GM12878 (cell line): Measurements from ENCODE around the gene SLCO2B1. TPM values are rescaled to one million over a fixed set of nuclear protein-coding genes. Genes with fewer than 3 reads are reported as not detected.

Experiments used
- ATAC-seq: fragments of 200-7000 bp; cut with Tn5 transposase; 3 replicates; pipeline ENCODE4 v1.9.1; 2020; ENCODE audit warnings: mild to moderate bottlenecking, moderate library complexity
- BruUV-seq: library from RNA; stranded (reverse); fragments of 400-500 nt; replicated peaks from 2 replicates; lab custom pipeline; 2021; lab: Mats Ljungman, UMichigan
- CTCF ChIA-PET: fragments of 300-600 bp; sonication (Branson Sonifier 250); formaldehyde crosslinking; extraction: SDS; loops from one replicate; lab custom pipeline; 2021; ENCODE audit warnings: inconsistent platforms; lab: Yijun Ruan, JAX
- POLR2A ChIA-PET: fragments of 350-600 bp; formaldehyde crosslinking; extraction: SDS; loops from one replicate; lab custom pipeline; 2021; ENCODE audit warnings: inconsistent platforms; lab: Charles Lee
- RAD21 ChIA-PET: fragments of 300-600 bp; sonication (Branson Sonifier 250); formaldehyde crosslinking; loops from one replicate; lab custom pipeline; 2023; ENCODE audit warnings: antibody characterized with exemption; ENCODE audit not compliant: unreplicated experiment; lab: Charles Lee
- SMC1A ChIA-PET: fragments of 300-600 bp; sonication (Branson Sonifier 250); formaldehyde crosslinking; loops from one replicate; lab custom pipeline; 2023; ENCODE audit not compliant: unreplicated experiment, uncharacterized antibody; lab: Charles Lee
- DNase-seq: peaks from one replicate; pipeline ENCODE4 v3.0.0-alpha.2; 2011; ENCODE audit warnings: low read depth, low spot score
- FAIRE-seq: peaks from 3 replicates; lab custom pipeline; 2011; peaks lifted over from hg19 to GRCh38; lab: Jason Lieb, UNC
- H2AFZ ChIP-seq: 2 replicates; pipeline ENCODE4 v1.6.0; 2011; ENCODE audit warnings: low read depth, low read length, control low read depth; ENCODE audit not compliant: control insufficient read depth
- H3K27ac ChIP-seq: 2 replicates; pipeline ENCODE4 v1.5.1; 2011; ENCODE audit warnings: control low read depth; ENCODE audit not compliant: control insufficient read depth, insufficient read depth
- H3K27me3 ChIP-seq, 2 experiments: replicated peaks in 1 of 2; 2 replicates each; pipeline versions ENCODE4 v1.6.0 to v1.6.1; 2011; ENCODE audit warnings: low read length in 1 of 2; ENCODE audit not compliant: control insufficient read depth in 2 of 2, insufficient read depth in 2 of 2
- H3K36me3 ChIP-seq, 2 experiments: 2 replicates each; pipeline ENCODE4 v1.5.1; 2011; ENCODE audit warnings: low read length in 1 of 2; ENCODE audit not compliant: control insufficient read depth in 2 of 2, insufficient read depth in 2 of 2
- H3K4me1 ChIP-seq: 2 replicates; pipeline ENCODE4 v1.6.1; 2011; ENCODE audit warnings: mild to moderate bottlenecking, low read length, moderate library complexity, mixed read lengths; ENCODE audit not compliant: control insufficient read depth, insufficient read depth
- H3K4me2 ChIP-seq: 2 replicates; pipeline ENCODE4 v1.6.0; 2011; ENCODE audit warnings: control low read depth; ENCODE audit not compliant: control insufficient read depth, insufficient read depth
- H3K4me3 ChIP-seq: fragments of 200-600 bp; sonication (generic); 2 replicates; pipeline ENCODE4 v1.5.1; 2016
- H3K79me2 ChIP-seq: 2 replicates; pipeline ENCODE4 v1.6.0; 2011; ENCODE audit warnings: low read length; ENCODE audit not compliant: control insufficient read depth, insufficient read depth
- H3K9ac ChIP-seq: 2 replicates; pipeline ENCODE4 v1.8.0; 2011; ENCODE audit warnings: low read length, control low read depth, mixed read lengths; ENCODE audit not compliant: control insufficient read depth, insufficient read depth
- H3K9me3 ChIP-seq: replicated peaks from 3 replicates; pipeline ENCODE4 v1.5.1; 2011; ENCODE audit warnings: mild to moderate bottlenecking, low read length; ENCODE audit not compliant: control insufficient read depth, insufficient read depth
- H4K20me1 ChIP-seq: 2 replicates; pipeline ENCODE4 v1.6.0; 2011; ENCODE audit not compliant: control insufficient read depth, insufficient read depth
- HDGF ChIP-seq: fragments of 450-650 bp; IDR thresholded peaks from 2 replicates; pipeline ENCODE4 v1.6.1; 2016; ENCODE audit warnings: antibody characterized with exemption
- KLF5 ChIP-seq: fragments of 450-650 bp; IDR thresholded peaks from 2 replicates; pipeline ENCODE4 v1.6.1; 2014; ENCODE audit warnings: mild to moderate bottlenecking; ENCODE audit not compliant: partially characterized antibody
- MEF2B ChIP-seq: fragments of 450-650 bp; IDR thresholded peaks from 2 replicates; pipeline ENCODE4 v1.6.1; 2018; ENCODE audit warnings: mild to moderate bottlenecking, moderate library complexity; ENCODE audit not compliant: partially characterized antibody, poor library complexity, severe bottlenecking
- NR2C2 ChIP-seq: IDR thresholded peaks from 2 replicates; pipeline ENCODE4 v1.6.1; 2011; ENCODE audit warnings: borderline replicate concordance, low read depth; ENCODE audit not compliant: control insufficient read depth, insufficient read length
- PBX3 ChIP-seq: IDR thresholded peaks from 2 replicates; pipeline ENCODE4 v1.6.1; 2011; ENCODE audit warnings: mild to moderate bottlenecking, low read depth, low read length, moderate library complexity; ENCODE audit not compliant: insufficient replicate concordance
- RAD21 ChIP-seq: IDR thresholded peaks from 2 replicates; pipeline ENCODE4 v1.6.1; 2011; ENCODE audit warnings: mild to moderate bottlenecking, low read depth, low read length, moderate library complexity; ENCODE audit not compliant: insufficient read depth
- RBBP5 ChIP-seq: fragments of 200-600 bp; sonication (generic); conservative IDR thresholded peaks from 2 replicates; pipeline ENCODE4 v1.6.1; 2016
- RUNX3 ChIP-seq: IDR thresholded peaks from 2 replicates; pipeline ENCODE4 v1.6.1; 2012; ENCODE audit warnings: low read length, inconsistent platforms
- SREBF2 ChIP-seq: IDR thresholded peaks from 2 replicates; pipeline ENCODE4 v1.6.1; 2012; ENCODE audit warnings: mild to moderate bottlenecking, low read length
- STAT3 ChIP-seq: IDR thresholded peaks from 2 replicates; pipeline ENCODE4 v1.6.1; 2011; ENCODE audit warnings: low read depth, low read length, improper control_type of control experiment
- ZNF384 ChIP-seq: IDR thresholded peaks from 2 replicates; pipeline ENCODE4 v1.6.1; 2012; ENCODE audit warnings: low read depth, mild to moderate bottlenecking, low read length, improper control_type of control experiment, borderline replicate concordance
- WGBS: methylation state at CpG from one replicate; pipeline ENCODE4 v1.1.6; 2016; ENCODE audit warnings: low lambda C conversion rate; ENCODE audit not compliant: insufficient replicate concordance, insufficient coverage; ENCODE audit errors: missing lambda C conversion rate; 5-methylcytosine and 5-hydroxymethylcytosine counted together
- in situ Hi-C: fragments of 300-500 bp; cut with MboI; formaldehyde crosslinking; loops from 9 replicates; pipeline ENCODE4 v1.14.3; 2018; ENCODE audit warnings: mixed read lengths
- intact Hi-C: fragments of 100-400 bp; cut with micrococcal nuclease; formaldehyde crosslinking; loops from one replicate; pipeline ENCODE4 v1.14.2; 2022; ENCODE audit not compliant: unreplicated experiment
- polyA plus RNA-seq, 11 experiments: library from polyadenylated mRNA; depleted of rRNA in 4 of 11; unstranded in 6 of 11; stranded (reverse) in 5 of 11; fragments of >200 nt; fragmentation: Nextera tagmentation in 4 of 11; fragmentation: Illumina TruSeq in 1 of 11; extraction: Ambion mirVana in 4 of 11; extraction: Trizol in 1 of 11; gene quantifications; 1 replicate in 1 of 11; 2 replicates in 10 of 11; pipeline versions ENCODE4 v1.2.1 to v1.2.3, GENCODE V29; 2011 to 2016; ENCODE audit warnings: inconsistent platforms in 2 of 11, missing spikeins in 2 of 11, low read depth in 1 of 11
- total RNA-seq, 4 experiments: library from RNA; depleted of rRNA in 3 of 4; stranded (reverse); fragments of >200 nt in 3 of 4; fragmentation: Illumina TruSeq in 1 of 4; extraction: Trizol in 1 of 4; gene quantifications; 2 replicates each; pipeline versions ENCODE4 v1.2.1 to v1.2.3, GENCODE V29; 2013 to 2021

SLCO2B1 gene
- total and polyA plus RNA-seq, 10 of the 15 experiments (the other 5 are each of a cell fraction or from before 2014, with no cell fraction given): 0.05 to 3.5 (median 0.93) TPM; not detected in 2

GRCh38 chr11:75158696-75159150, 7.8 kb downstream of the SLCO2B1 start:
- Histone ChIP-seq H3K27me3 (no peaks in the 10 kb centered on the region; a peak in 1 of 4 replicates), H3K79me2 (no peaks in the 10 kb centered on the region), H4K20me1 (no peaks in the 10 kb centered on the region), H3K9ac (no peak overlapping the region), H3K4me2 (no peak overlapping the region), H3K4me3 (no peak overlapping the region), H2AFZ (no peak overlapping the region), H3K9me3 (no peaks in the 10 kb centered on the region; the same call in 2 of the 3 replicates), H3K36me3 (no peaks in the 10 kb centered on the region), H3K27ac (no peak overlapping the region), H3K4me1 (no peaks in the 10 kb centered on the region)
- ATAC-seq (no peak), DNase-seq (no peak), FAIRE-seq (no peak)
- in situ Hi-C loops (no loop called here), intact Hi-C loops (no loop called here)
- POLR2A ChIA-PET: no interaction called here
- TF ChIP-seq MEF2B (no peak), NR2C2 (no peak)
- no TSS peak for BruUV-seq
- WGBS: 33% methylated on average over 4 of the region's 4 CpGs
- CTCF ChIA-PET: interaction anchor here (0.7 to 2.0 kb wide), 3 partner anchors 18 to 29 kb away, joined by 3 to 8 read pairs (median 7); no protein-coding TSS in a partner anchor
- SMC1A ChIA-PET: interaction anchor here (0.9 kb wide), 1 partner anchor 138 kb away, joined by 3 read pairs; no protein-coding TSS in a partner anchor
- RAD21 ChIA-PET: no interaction called here

- ChIA-PET RAD21 (interaction anchor here (1.4 kb wide), 1 partner anchor 17 kb away, joined by 3 read pairs; no protein-coding TSS in a partner anchor), POLR2A (no interaction called here), CTCF (interaction anchor here (1.9 kb wide), 1 partner anchor 19 kb away, joined by 7 read pairs; no protein-coding TSS in a partner anchor), SMC1A (interaction anchor here (0.9 kb wide), 1 partner anchor 138 kb away, joined by 3 read pairs; no protein-coding TSS in a partner anchor)
- in situ Hi-C loops: no loop called here
- Histone ChIP-seq H3K9me3 (no peaks in the 10 kb centered on the region; the same call in 2 of the 3 replicates), H3K27ac (no peak overlapping the region), H3K9ac (no peak overlapping the region), H2AFZ (no peak overlapping the region), H3K4me3 (no peak overlapping the region), H3K4me1 (no peaks in the 10 kb centered on the region), H3K4me2 (no peak overlapping the region)
- FAIRE-seq (no peak), DNase-seq (no peak), ATAC-seq (no peak)
- TF ChIP-seq MEF2B: no peak
- no peak for TF ChIP-seq STAT3
- TF ChIP-seq RUNX3: no peak
- no peak for TF ChIP-seq HDGF
- TF ChIP-seq PBX3: no peak
- TF ChIP-seq KLF5: no peak
- no peak for TF ChIP-seq ZNF384
- no peak for TF ChIP-seq NR2C2
- no peak for TF ChIP-seq RBBP5
- TF ChIP-seq SREBF2: no peak
- no peak for TF ChIP-seq RAD21
- TF ChIP-seq, all 136 proteins: peak for 0
- WGBS: 48% methylated on average over 16 of the region's 17 CpGs
- Histone ChIP-seq H3K79me2 (no peaks in the 10 kb centered on the region), H4K20me1 (no peaks in the 10 kb centered on the region), H3K36me3 (no peaks in the 10 kb centered on the region), H3K27me3 (no peaks in the 10 kb centered on the region; a peak in 2 of 4 replicates)
- BruUV-seq: no TSS peak
- intact Hi-C loops: no loop called here
Measured at GRCh38 chr11:75159151-75159953, 8.4 kb downstream of the SLCO2B1 start.
